IMR-90 (cell line): ENCODE results near the gene ZCCHC24. TPM values are rescaled to one million over a fixed set of nuclear protein-coding genes. Genes with fewer than 3 reads are reported as not detected.

Source experiments
- ATAC-seq: fragments of 200-7000 bp; cut with Tn5 transposase; 2 replicates; pipeline ENCODE4 v1.9.1; 2020; ENCODE audit warnings: low read depth, mild to moderate bottlenecking, moderate library complexity
- BruUV-seq: library from RNA; stranded (reverse); fragments of 400-500 nt; replicated peaks from 2 replicates; lab custom pipeline; 2021; lab: Mats Ljungman, UMichigan
- CTCF ChIA-PET: fragments of 300-600 bp; formaldehyde crosslinking; extraction: SDS; loops from one replicate; lab custom pipeline; 2021; ENCODE audit warnings: antibody characterized with exemption; lab: Yijun Ruan, JAX
- POLR2A ChIA-PET: fragments of 300-600 bp; sonication (Branson Sonifier 250); formaldehyde crosslinking; loops from one replicate; lab custom pipeline; 2022; ENCODE audit warnings: antibody characterized with exemption; ENCODE audit not compliant: unreplicated experiment; lab: Charles Lee
- DNase-seq: peaks from one replicate; pipeline ENCODE4 v3.0.0; 2013
- H2AFZ ChIP-seq: replicated peaks from 2 replicates; pipeline ENCODE3; 2013; ENCODE audit warnings: low read length, mild to moderate bottlenecking; ENCODE audit not compliant: poor library complexity
- H2AK5ac ChIP-seq: 2 replicates; pipeline ENCODE4 v1.6.1; 2013; ENCODE audit warnings: low read depth, low read length, inconsistent platforms
- H2AK9ac ChIP-seq: replicated peaks from 2 replicates; pipeline ENCODE3; 2013; ENCODE audit warnings: mild to moderate bottlenecking, low read depth, low read length, moderate library complexity; ENCODE audit not compliant: poor library complexity
- H2BK120ac ChIP-seq: 2 replicates; pipeline ENCODE4 v1.6.1; 2013; ENCODE audit warnings: low read depth, low read length, inconsistent platforms
- H2BK15ac ChIP-seq: 3 replicates; pipeline ENCODE4 v1.6.1; 2013; ENCODE audit warnings: low read depth, low read length, inconsistent platforms
- H2BK20ac ChIP-seq: 2 replicates; pipeline ENCODE4 v1.6.1; 2013; ENCODE audit warnings: low read depth, mild to moderate bottlenecking, inconsistent platforms, low read length, moderate library complexity
- H2BK5ac ChIP-seq: 2 replicates; pipeline ENCODE4 v1.6.1; 2013; ENCODE audit warnings: mild to moderate bottlenecking, low read depth, low read length, inconsistent platforms; ENCODE audit not compliant: poor library complexity, severe bottlenecking
- H3K14ac ChIP-seq: replicated peaks from 2 replicates; pipeline ENCODE4 v1.6.1; 2013; ENCODE audit warnings: low read depth, low read length, inconsistent platforms
- H3K18ac ChIP-seq: 2 replicates; pipeline ENCODE4 v1.6.1; 2013; ENCODE audit warnings: low read depth, low read length, control low read depth
- H3K23ac ChIP-seq: 2 replicates; pipeline ENCODE4 v1.6.1; 2013; ENCODE audit warnings: low read depth, low read length, inconsistent platforms
- H3K27ac ChIP-seq: 2 replicates; pipeline ENCODE4 v1.5.1; 2013; ENCODE audit warnings: mild to moderate bottlenecking, control low read depth, low read length; ENCODE audit not compliant: insufficient read depth
- H3K27me3 ChIP-seq: 2 replicates; pipeline ENCODE4 v1.6.1; 2013; ENCODE audit warnings: low read length; ENCODE audit not compliant: control insufficient read depth, insufficient read depth
- H3K36me3 ChIP-seq: 2 replicates; pipeline ENCODE4 v1.6.1; 2013; ENCODE audit warnings: low read length, mixed read lengths; ENCODE audit not compliant: control insufficient read depth, insufficient read depth
- H3K4ac ChIP-seq: 2 replicates; pipeline ENCODE4 v1.6.1; 2013; ENCODE audit warnings: low read depth, low read length, inconsistent platforms
- H3K4me1 ChIP-seq: 2 replicates; pipeline ENCODE4 v1.6.1; 2013; ENCODE audit warnings: low read length, mixed read lengths; ENCODE audit not compliant: control insufficient read depth, insufficient read depth
- H3K4me2 ChIP-seq: 2 replicates; pipeline ENCODE4 v1.6.1; 2013; ENCODE audit warnings: low read depth, mild to moderate bottlenecking, control low read depth, low read length, moderate library complexity
- H3K4me3 ChIP-seq: 2 replicates; pipeline ENCODE4 v1.5.1; 2013; ENCODE audit warnings: low read depth, mild to moderate bottlenecking, control low read depth, low read length, moderate library complexity; ENCODE audit not compliant: insufficient read depth
- H3K56ac ChIP-seq: 2 replicates; pipeline ENCODE4 v1.6.1; 2013; ENCODE audit warnings: low read length, inconsistent platforms; ENCODE audit not compliant: insufficient read depth; ENCODE audit errors: extremely low read depth
- H3K79me1 ChIP-seq, 2 experiments: 2 replicates each; pipeline ENCODE4 v1.6.1; 2013; ENCODE audit warnings: low read length in 2 of 2, inconsistent platforms in 1 of 2, low read depth in 1 of 2
- H3K9ac ChIP-seq: 2 replicates; pipeline ENCODE4 v1.6.1; 2013; ENCODE audit warnings: low read depth, low read length, control low read depth
- H3K9me1 ChIP-seq: 2 replicates; pipeline ENCODE4 v1.6.1; 2013; ENCODE audit warnings: low read length, inconsistent platforms; ENCODE audit not compliant: insufficient read depth
- H3K9me3 ChIP-seq: 2 replicates; pipeline ENCODE4 v1.6.1; 2013; ENCODE audit warnings: low read length; ENCODE audit not compliant: control insufficient read depth, insufficient read depth
- H4K20me1 ChIP-seq: 2 replicates; pipeline ENCODE4 v1.6.1; 2013; ENCODE audit warnings: low read length, inconsistent platforms; ENCODE audit not compliant: insufficient read depth
- H4K5ac ChIP-seq: 2 replicates; pipeline ENCODE4 v1.6.1; 2013; ENCODE audit warnings: mild to moderate bottlenecking, low read depth, low read length, control low read depth
- H4K8ac ChIP-seq, 2 experiments: 2 replicates each; pipeline ENCODE4 v1.6.1; 2013; ENCODE audit warnings: low read depth in 2 of 2, low read length in 2 of 2, control low read depth in 1 of 2, inconsistent platforms in 1 of 2
- H4K91ac ChIP-seq: 2 replicates; pipeline ENCODE4 v1.6.1; 2013; ENCODE audit warnings: low read depth, low read length, inconsistent platforms; ENCODE audit not compliant: insufficient read depth
- BHLHE40 ChIP-seq: fragments of 150-350 bp; IDR thresholded peaks from 2 replicates; pipeline ENCODE4 v1.6.1; 2016; ENCODE audit warnings: mild to moderate bottlenecking, low read depth, low read length
- CHD1 ChIP-seq: IDR thresholded peaks from 2 replicates; pipeline ENCODE4 v1.6.1; 2012; ENCODE audit warnings: low read depth, low read length, improper control_type of control experiment
- MAZ ChIP-seq: IDR thresholded peaks from 2 replicates; pipeline ENCODE4 v1.6.1; 2012; ENCODE audit warnings: low read depth, mild to moderate bottlenecking, low read length, improper control_type of control experiment, moderate library complexity, borderline replicate concordance
- MXI1 ChIP-seq: IDR thresholded peaks from 2 replicates; pipeline ENCODE4 v1.6.1; 2012; ENCODE audit warnings: low read depth, mild to moderate bottlenecking, low read length, moderate library complexity, borderline replicate concordance
- NFE2L2 ChIP-seq: fragments of 150-350 bp; IDR thresholded peaks from 2 replicates; pipeline ENCODE4 v1.6.1; 2016; ENCODE audit warnings: low read depth, mild to moderate bottlenecking, low read length
- RAD21 ChIP-seq: IDR thresholded peaks from 2 replicates; pipeline ENCODE4 v1.6.1; 2012; ENCODE audit warnings: low read length, improper control_type of control experiment
- RFX5 ChIP-seq: IDR thresholded peaks from 2 replicates; pipeline ENCODE4 v1.8.0; 2012; ENCODE audit warnings: low read depth, mild to moderate bottlenecking, low read length, moderate library complexity
- SMC3 ChIP-seq: fragments of 150-350 bp; IDR thresholded peaks from 2 replicates; pipeline ENCODE4 v1.6.1; 2016; ENCODE audit warnings: low read depth, mild to moderate bottlenecking, antibody characterized with exemption, low read length, moderate library complexity
- WGBS, 2 experiments: methylation state at CpG; one replicate each; pipeline versions ENCODE4 v1.1.5 to v1.1.7; 2013; ENCODE audit warnings: missing lambda C conversion rate in 2 of 2; ENCODE audit not compliant: insufficient read length in 1 of 2; ENCODE audit errors: extremely low coverage in 2 of 2; 5-methylcytosine and 5-hydroxymethylcytosine counted together
- dilution Hi-C: fragments of 300-500 bp; cut with HindIII; formaldehyde crosslinking; loops from one replicate; pipeline ENCODE4 v1.14.3; 2018; ENCODE audit warnings: low sequenced_read_pairs; ENCODE audit not compliant: unreplicated experiment
- in situ Hi-C: fragments of 300-500 bp; cut with MboI; formaldehyde crosslinking; loops from 3 replicates; pipeline ENCODE4 v1.14.3; 2019; ENCODE audit warnings: low sequenced_read_pairs, inconsistent platforms, mixed read lengths
- intact Hi-C: fragments of 100-400 bp; cut with micrococcal nuclease; formaldehyde crosslinking; loops from 2 replicates; pipeline ENCODE4 v1.10.0; 2022
- polyA plus RNA-seq, 3 experiments: library from polyadenylated mRNA; depleted of rRNA; stranded (reverse); fragments of >200 nt; gene quantifications; 2 replicates each; pipeline ENCODE4 v1.2.3, GENCODE V29; 2012; ENCODE audit warnings: low replicate concordance in 1 of 3
- total RNA-seq: library from RNA; depleted of rRNA; stranded (reverse); fragments of >200 nt; gene quantifications from 2 replicates; pipeline ENCODE4 v1.2.3, GENCODE V29; 2012

ZCCHC24 gene
- total and polyA plus RNA-seq, 2 of the 4 experiments (the other 2 are of a cell fraction) = 15.1 to 25.9 TPM

DNA sequence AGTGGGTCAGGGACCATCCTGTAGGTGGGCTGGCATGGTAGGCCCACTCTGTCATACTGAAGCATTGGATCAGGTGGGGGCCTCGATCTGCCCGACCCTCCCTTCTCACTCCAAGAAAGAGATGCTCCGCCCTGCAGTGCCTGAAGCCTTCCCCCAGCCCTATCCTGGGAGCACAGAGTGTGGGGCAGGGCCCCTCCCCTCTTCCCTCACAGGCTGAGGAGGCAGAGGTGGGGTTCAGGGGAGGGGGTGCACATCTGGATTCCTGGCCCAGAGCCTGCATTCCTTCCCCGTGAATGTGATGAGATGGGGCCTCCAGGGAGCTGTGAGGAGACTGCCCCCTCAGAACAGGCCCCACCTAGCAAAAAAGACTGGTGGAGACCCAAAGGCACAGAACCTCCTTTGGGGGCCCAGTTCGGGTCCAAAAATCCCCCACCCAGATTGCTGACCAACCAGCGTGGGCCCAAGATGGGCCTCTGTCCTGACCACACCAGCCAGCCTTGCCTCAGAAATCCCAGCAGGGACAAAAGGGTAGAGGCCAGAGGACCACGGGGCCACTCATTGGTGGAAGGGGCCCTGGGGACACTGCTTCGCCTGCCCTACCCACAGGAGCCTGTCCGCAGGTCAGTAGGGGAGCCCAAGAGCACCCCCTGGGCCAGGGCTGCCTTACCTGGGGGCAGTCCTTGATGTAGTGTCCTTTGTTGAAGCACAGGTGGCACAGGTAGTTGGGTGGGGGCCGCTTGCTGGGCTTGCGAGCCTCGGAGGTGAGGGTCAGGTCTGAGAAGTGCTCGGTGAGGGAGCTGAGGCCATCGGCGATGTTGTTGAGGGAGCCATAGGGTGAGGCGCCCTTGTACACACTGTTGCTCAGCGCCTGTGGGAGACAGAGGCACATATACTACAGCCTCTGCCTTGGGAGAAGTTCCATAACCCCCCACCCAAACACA lies 13.3 kb downstream of the ZCCHC24 start:
- Histone ChIP-seq H2AK5ac (peak overlapping the region; percentile 59; the same call in 1 of the 2 replicates), H3K14ac (peak overlapping the region; percentile 36), H3K18ac (peak overlapping the region; percentile 36; the same call in 1 of the 2 replicates), H2BK15ac (no peak overlapping the region), H3K27ac (peak overlapping the region; percentile 42; the same call in 1 of the 2 replicates), H3K23ac (0 out of 2 replicates have a peak overlapping the region, but pooled peaks have one; percentile 1), H3K36me3 (peaks cover 52% of the 10 kb centered on the region), H3K27me3 (no peaks in the 10 kb centered on the region), H3K4me3 (no peak overlapping the region), H3K4ac (peak overlapping the region; percentile 78), H2BK120ac (peak overlapping the region; percentile 60), H2BK5ac (peak overlapping the region; percentile 15), H4K5ac (peak overlapping the region; percentile 35; the same call in 1 of the 2 replicates), H3K56ac (0 out of 2 replicates have a peak overlapping the region, but pooled peaks have one; percentile 9), H3K9me1 (peaks cover 45% of the 10 kb centered on the region), H2AFZ (peak overlapping the region; percentile 37), H2BK20ac (0 out of 2 replicates have a peak overlapping the region, but pooled peaks have one; percentile 3), H4K20me1 (peaks cover 3% of the 10 kb centered on the region; the same call in 1 of the 2 replicates), H2AK9ac (peak overlapping the region; percentile 60), H3K9ac (no peak overlapping the region), H3K4me2 (no peak overlapping the region; the same call in 1 of the 2 replicates), H4K8ac (peak overlapping the region; percentile 25 to 34; a peak in 2 of 4 replicates), H4K91ac (peak overlapping the region; percentile 73), H3K4me1 (peaks cover 65% of the 10 kb centered on the region), H3K79me1 (peaks cover 51 to 83% of the 10 kb centered on the region in 2 experiments), H3K9me3 (no peaks in the 10 kb centered on the region)
- in situ Hi-C loops (no loop called here), dilution Hi-C loops (no loop called here), intact Hi-C loops (no loop called here)
- no TSS peak for BruUV-seq
- ChIA-PET POLR2A (no interaction called here), CTCF (no interaction called here)
- 93% methylated on average over 5 of the region's 17 CpGs; no CpG with 5 or more reads in 1 of the 2 experiments for WGBS, 2 experiments
- TF ChIP-seq BHLHE40 (no peak), CHD1 (no peak), RAD21 (no peak), NFE2L2 (no peak), MXI1 (no peak), SMC3 (no peak), RFX5 (no peak), MAZ (peak; percentile 45; the same call in 1 of the 2 replicates)
- DNase-seq (peak; percentile 53), ATAC-seq (peak; percentile 63)
